ENCODE results near the gene PACC1. TPM values are rescaled to one million over a fixed set of nuclear protein-coding genes. Genes with fewer than 3 reads are reported as not detected.

Gene PACC1
- total RNA-seq, 1 donor from 2014 or later: 15.3 TPM

DNA sequence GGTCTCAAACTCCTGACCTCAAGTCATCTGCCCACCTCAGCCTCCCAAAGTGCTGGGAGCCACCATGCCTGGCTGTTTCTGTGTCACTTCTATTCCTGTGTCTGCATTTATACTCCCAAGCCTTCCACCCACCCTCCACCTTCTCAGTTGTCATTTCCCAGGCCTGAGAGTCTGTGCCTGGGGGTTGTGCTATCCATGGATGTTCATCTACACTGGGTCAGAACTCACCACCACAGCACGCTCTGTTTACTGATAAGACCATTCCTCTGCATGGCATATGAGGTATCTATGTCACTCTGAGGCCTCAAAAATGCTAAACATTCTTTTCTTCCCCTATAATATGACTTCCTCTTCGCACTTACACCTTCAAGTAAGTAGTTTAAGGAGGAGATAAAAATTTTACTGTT, 24.1 kb upstream of the PACC1 start:
- TF ChIP-seq, protein P1, sequence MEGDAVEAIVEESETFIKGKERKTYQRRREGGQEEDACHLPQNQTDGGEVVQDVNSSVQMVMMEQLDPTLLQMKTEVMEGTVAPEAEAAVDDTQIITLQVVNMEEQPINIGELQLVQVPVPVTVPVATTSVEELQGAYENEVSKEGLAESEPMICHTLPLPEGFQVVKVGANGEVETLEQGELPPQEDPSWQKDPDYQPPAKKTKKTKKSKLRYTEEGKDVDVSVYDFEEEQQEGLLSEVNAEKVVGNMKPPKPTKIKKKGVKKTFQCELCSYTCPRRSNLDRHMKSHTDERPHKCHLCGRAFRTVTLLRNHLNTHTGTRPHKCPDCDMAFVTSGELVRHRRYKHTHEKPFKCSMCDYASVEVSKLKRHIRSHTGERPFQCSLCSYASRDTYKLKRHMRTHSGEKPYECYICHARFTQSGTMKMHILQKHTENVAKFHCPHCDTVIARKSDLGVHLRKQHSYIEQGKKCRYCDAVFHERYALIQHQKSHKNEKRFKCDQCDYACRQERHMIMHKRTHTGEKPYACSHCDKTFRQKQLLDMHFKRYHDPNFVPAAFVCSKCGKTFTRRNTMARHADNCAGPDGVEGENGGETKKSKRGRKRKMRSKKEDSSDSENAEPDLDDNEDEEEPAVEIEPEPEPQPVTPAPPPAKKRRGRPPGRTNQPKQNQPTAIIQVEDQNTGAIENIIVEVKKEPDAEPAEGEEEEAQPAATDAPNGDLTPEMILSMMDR (IDR thresholded peaks at IDR 0.05; ENCODE audit: unreplicated experiment): no peak
- peaks cover 3% of the 10 kb centered on the region for H3K27me3 Mint-ChIP-seq (ENCODE audit: unreplicated experiment)
- H3K9me3 Mint-ChIP-seq (ENCODE audit: unreplicated experiment): no peaks in the 10 kb centered on the region
- H3K36me3 Mint-ChIP-seq (ENCODE audit: low read depth, unreplicated experiment): no peaks in the 10 kb centered on the region
- no peak for DNase-seq (ENCODE audit: low spot score)
- H3K27ac Mint-ChIP-seq (ENCODE audit: unreplicated experiment): no peak overlapping the region
- H3K4me1 Mint-ChIP-seq (ENCODE audit: unreplicated experiment): peaks cover 3% of the 10 kb centered on the region
- H3K4me3 Mint-ChIP-seq (ENCODE audit: unreplicated experiment): no peak overlapping the region

DNA sequence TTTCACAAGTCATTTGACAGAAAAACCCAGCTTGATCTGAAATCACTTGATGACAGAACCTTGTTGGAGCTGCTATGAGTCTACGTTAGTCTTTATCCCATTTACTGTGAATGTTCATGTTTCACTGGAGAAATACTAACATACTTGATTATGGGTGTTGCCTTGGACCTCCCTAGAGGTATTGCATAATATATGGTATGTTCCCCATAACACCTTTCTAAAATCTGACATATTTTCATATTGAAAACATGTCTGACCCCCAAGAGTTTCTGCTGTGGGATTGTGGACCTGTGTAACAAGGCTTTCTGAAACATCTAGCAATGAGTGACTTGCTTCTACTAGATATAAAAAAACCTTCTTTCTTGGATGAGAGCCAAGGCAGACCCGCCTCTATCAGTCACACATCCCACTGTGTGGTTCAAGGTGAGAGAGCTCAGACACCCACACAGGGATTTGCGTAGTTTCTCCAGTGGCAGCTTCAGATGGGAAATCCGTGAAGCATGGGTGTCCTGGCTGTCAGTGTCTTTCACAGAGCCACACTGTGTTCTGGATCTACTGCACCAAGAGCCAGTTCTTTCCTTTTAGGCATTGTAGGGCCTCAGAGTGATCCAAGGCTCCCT, 22.6 kb upstream of the PACC1 start:
- DNase-seq (ENCODE audit: low spot score): no peak
- Mint-ChIP-seq H3K4me1 (ENCODE audit: unreplicated experiment) (peaks cover 11% of the 10 kb centered on the region), H3K27me3 (ENCODE audit: unreplicated experiment) (peaks cover 4% of the 10 kb centered on the region), H3K4me3 (ENCODE audit: unreplicated experiment) (no peak overlapping the region), H3K9me3 (ENCODE audit: unreplicated experiment) (no peaks in the 10 kb centered on the region), H3K27ac (ENCODE audit: unreplicated experiment) (no peak overlapping the region), H3K36me3 (ENCODE audit: low read depth, unreplicated experiment) (no peaks in the 10 kb centered on the region)
- TF ChIP-seq, protein P1 (IDR thresholded peaks at IDR 0.05; ENCODE audit: unreplicated experiment): no peak

DNA sequence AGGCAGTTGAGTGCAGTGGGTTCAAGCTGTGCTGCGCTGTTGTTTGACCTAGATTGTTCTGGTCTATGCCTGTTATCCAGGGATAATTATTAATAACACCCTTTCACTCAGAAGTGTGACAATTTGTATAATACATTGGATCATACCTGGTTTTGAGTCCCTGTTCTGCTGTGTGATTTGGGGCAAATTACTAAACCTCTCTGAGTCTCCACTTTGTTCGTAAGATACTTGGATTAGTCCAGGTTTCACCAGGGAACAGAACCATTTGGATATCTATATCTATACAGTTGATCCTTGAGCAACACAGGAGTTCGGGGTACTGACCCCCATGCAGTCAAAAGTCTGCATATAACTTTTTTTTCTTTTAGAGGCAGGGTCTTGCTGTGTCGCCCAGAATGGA, 20.3 kb upstream of the PACC1 start:
- TF ChIP-seq, protein P1 (IDR thresholded peaks at IDR 0.05; ENCODE audit: unreplicated experiment): no peak
- no peaks in the 10 kb centered on the region for H3K9me3 Mint-ChIP-seq (ENCODE audit: unreplicated experiment)
- no peaks in the 10 kb centered on the region for H3K36me3 Mint-ChIP-seq (ENCODE audit: low read depth, unreplicated experiment)
- H3K4me1 Mint-ChIP-seq (ENCODE audit: unreplicated experiment): peaks cover 20% of the 10 kb centered on the region
- H3K4me3 Mint-ChIP-seq (ENCODE audit: unreplicated experiment): no peak overlapping the region
- peaks cover 5% of the 10 kb centered on the region for H3K27me3 Mint-ChIP-seq (ENCODE audit: unreplicated experiment)
- no peak for DNase-seq (ENCODE audit: low spot score)
- no peak overlapping the region for H3K27ac Mint-ChIP-seq (ENCODE audit: unreplicated experiment)

DNA sequence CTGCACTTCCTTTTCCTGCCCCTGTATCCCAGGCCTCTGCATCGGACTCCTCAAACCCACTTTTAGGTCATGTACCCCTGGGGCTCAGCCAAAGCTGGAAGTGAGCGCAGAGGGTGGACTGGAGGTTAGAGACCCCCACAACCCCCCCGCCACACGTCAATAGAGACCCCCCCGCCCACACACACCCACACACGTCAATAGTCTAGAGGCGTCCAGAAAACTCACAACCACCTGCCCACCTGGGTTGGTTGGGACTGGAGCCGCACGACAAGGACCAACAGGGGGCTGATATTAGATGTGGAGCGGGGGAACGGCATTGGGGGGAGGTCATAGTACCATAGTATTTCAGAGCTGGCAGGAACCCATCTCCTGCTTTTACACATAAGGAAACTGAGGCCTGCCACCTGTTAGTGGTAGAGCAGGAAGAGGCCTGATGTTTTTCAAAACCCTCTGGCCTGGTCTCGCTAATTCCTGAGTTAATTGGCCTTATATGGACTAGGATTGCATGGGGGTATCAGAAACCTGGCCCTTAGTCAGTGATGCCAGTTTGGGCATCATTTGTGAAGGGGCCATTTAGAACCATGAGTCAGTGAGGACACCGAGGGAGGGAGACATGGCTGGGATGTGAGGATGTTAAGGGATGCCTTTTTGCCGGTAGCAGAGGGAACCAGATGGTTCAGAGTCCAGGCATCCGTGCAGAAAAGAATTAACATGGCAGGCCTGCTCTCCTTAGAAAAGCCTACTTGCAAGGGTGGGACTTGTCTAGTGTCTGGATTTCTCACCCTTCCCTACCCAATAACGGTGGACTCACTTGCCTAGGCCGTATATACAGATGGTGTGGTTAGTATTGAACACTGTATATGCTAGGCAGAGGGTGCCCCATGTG, 19.1 kb upstream of the PACC1 start:
- DNase-seq (ENCODE audit: low spot score): no peak
- Mint-ChIP-seq H3K4me3 (ENCODE audit: unreplicated experiment) (peak overlapping the region; percentile 79), H3K9me3 (ENCODE audit: unreplicated experiment) (no peaks in the 10 kb centered on the region), H3K36me3 (ENCODE audit: low read depth, unreplicated experiment) (no peaks in the 10 kb centered on the region), H3K4me1 (ENCODE audit: unreplicated experiment) (peaks cover 20% of the 10 kb centered on the region), H3K27me3 (ENCODE audit: unreplicated experiment) (peaks cover 3% of the 10 kb centered on the region), H3K27ac (ENCODE audit: unreplicated experiment) (no peak overlapping the region)
- TF ChIP-seq, protein P1 (IDR thresholded peaks at IDR 0.05; ENCODE audit: unreplicated experiment): no peak
